Endodermal cell (in vitro differentiated cells): Measurements from ENCODE around the gene CYP4V2. TPM values are rescaled to one million over a fixed set of nuclear protein-coding genes. Genes with fewer than 3 reads are reported as not detected.

Source experiments
- DNase-seq: peaks from one replicate; pipeline ENCODE4 v3.0.0-alpha.2; 2017
- H3K27ac ChIP-seq: 2 replicates; pipeline ENCODE4 v1.5.1; 2013; ENCODE audit warnings: mild to moderate bottlenecking, low read depth, low read length, moderate library complexity
- H3K27me3 ChIP-seq: 2 replicates; pipeline ENCODE4 v1.6.1; 2013; ENCODE audit warnings: mild to moderate bottlenecking, low read length, moderate library complexity; ENCODE audit not compliant: insufficient read depth, control insufficient read depth, poor library complexity, severe bottlenecking
- H3K36me3 ChIP-seq: 2 replicates; pipeline ENCODE4 v1.7.0; 2013; ENCODE audit warnings: mild to moderate bottlenecking, low read length, moderate library complexity; ENCODE audit not compliant: control insufficient read depth, insufficient read depth
- H3K4me1 ChIP-seq: one replicate; pipeline ENCODE4 v1.7.0; 2013; ENCODE audit warnings: low read length; ENCODE audit not compliant: control insufficient read depth, insufficient read depth
- H3K4me3 ChIP-seq: 2 replicates; pipeline ENCODE4 v1.5.1; 2013; ENCODE audit warnings: mild to moderate bottlenecking, low read length, moderate library complexity
- H3K9ac ChIP-seq: 2 replicates; pipeline ENCODE4 v1.6.1; 2013; ENCODE audit warnings: mild to moderate bottlenecking, low read length, moderate library complexity; ENCODE audit not compliant: poor library complexity, severe bottlenecking; ENCODE audit errors: extremely low read depth
- H3K9me3 ChIP-seq: 2 replicates; pipeline ENCODE4 v1.6.1; 2013; ENCODE audit warnings: mild to moderate bottlenecking, low read length, moderate library complexity; ENCODE audit not compliant: control insufficient read depth
- H3K27ac Mint-ChIP-seq: 2 replicates; pipeline ENCODE4 v1.8.0; 2020; ENCODE audit warnings: mixed read lengths
- H3K27me3 Mint-ChIP-seq: 2 replicates; pipeline ENCODE4 v1.8.0; 2021; ENCODE audit warnings: mild to moderate bottlenecking, mixed read lengths; ENCODE audit not compliant: insufficient read depth
- H3K36me3 Mint-ChIP-seq: 2 replicates; pipeline ENCODE4 v1.8.0; 2020; ENCODE audit warnings: low read depth, mixed read lengths
- H3K4me1 Mint-ChIP-seq: 2 replicates; pipeline ENCODE4 v1.8.0; 2020; ENCODE audit warnings: mixed read lengths
- H3K4me3 Mint-ChIP-seq: 2 replicates; pipeline ENCODE4 v1.8.0; 2020; ENCODE audit warnings: mild to moderate bottlenecking, moderate library complexity, mixed read lengths
- H3K9me3 Mint-ChIP-seq: 2 replicates; pipeline ENCODE4 v1.8.0; 2020; ENCODE audit warnings: mild to moderate bottlenecking, mixed read lengths
- WGBS, 2 experiments: methylation state at CpG; one replicate each; pipeline versions ENCODE4 v1.1.5 to v1.1.7; 2013; ENCODE audit warnings: missing lambda C conversion rate in 2 of 2, mixed read lengths in 1 of 2; ENCODE audit not compliant: insufficient coverage in 1 of 2, insufficient read length in 1 of 2; 5-methylcytosine and 5-hydroxymethylcytosine counted together
- total RNA-seq, 2 donors: library from RNA; stranded (reverse); fragmentation: NEBNext Ultra II Directional in 1 of 2; extraction: Animal tissue kit (Norgen Biotek cat#: 25700) in 1 of 2; gene quantifications; 2 replicates in 1 of 2; 3 replicates in 1 of 2; pipeline ENCODE4 v1.2.1, GENCODE V29; 2021
- TF ChIP-seq, protein P1 (sequence below): fragments of 200-600 bp; sonication (generic); conservative IDR thresholded peaks from 2 replicates; pipeline ENCODE4 v1.5.0; 2021; ENCODE audit warnings: antibody characterized with exemption, mild to moderate bottlenecking

The CYP4V2 gene
- total RNA-seq, 2 donors from 2014 or later: 2.0 to 2.1 TPM

DNA sequence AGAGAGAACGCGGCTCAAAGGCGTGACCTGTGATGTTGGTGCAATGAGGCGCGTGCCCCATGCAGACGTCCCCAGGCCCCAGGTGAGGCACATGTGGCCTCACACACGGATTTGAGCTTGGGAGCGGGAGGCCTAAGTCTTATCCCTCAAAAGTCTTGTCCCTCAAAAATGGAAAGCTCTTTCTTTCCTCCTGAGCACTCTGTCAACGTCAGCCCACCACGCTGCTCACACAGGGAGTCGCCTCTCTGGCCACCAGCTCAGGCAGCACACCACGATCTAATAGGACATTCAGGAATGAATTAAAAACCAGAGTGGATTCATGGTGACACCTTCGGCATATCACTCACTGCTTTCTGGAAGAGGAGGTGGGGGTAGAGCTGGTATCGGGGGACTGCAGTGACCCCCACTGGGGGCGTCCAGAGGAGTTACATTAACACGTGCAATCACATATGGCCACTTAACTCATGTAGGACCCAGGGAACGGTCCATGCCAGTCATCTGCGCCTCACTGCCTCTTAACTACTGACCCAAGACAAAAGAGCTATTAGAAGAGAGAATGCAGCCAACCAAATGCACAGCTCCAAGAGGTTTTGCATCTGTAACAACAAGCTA, 21.9 kb upstream of the CYP4V2 start:
- Histone ChIP-seq H3K27me3 (no peaks in the 10 kb centered on the region), H3K4me1 (peaks cover 13% of the 10 kb centered on the region), H3K4me3 (no peak overlapping the region), H3K27ac (no peak overlapping the region), H3K9me3 (no peaks in the 10 kb centered on the region), H3K9ac (no peak overlapping the region), H3K36me3 (no peaks in the 10 kb centered on the region)
- TF ChIP-seq, protein P1, sequence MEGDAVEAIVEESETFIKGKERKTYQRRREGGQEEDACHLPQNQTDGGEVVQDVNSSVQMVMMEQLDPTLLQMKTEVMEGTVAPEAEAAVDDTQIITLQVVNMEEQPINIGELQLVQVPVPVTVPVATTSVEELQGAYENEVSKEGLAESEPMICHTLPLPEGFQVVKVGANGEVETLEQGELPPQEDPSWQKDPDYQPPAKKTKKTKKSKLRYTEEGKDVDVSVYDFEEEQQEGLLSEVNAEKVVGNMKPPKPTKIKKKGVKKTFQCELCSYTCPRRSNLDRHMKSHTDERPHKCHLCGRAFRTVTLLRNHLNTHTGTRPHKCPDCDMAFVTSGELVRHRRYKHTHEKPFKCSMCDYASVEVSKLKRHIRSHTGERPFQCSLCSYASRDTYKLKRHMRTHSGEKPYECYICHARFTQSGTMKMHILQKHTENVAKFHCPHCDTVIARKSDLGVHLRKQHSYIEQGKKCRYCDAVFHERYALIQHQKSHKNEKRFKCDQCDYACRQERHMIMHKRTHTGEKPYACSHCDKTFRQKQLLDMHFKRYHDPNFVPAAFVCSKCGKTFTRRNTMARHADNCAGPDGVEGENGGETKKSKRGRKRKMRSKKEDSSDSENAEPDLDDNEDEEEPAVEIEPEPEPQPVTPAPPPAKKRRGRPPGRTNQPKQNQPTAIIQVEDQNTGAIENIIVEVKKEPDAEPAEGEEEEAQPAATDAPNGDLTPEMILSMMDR: no peak
- peaks cover 23% of the 10 kb centered on the region for H3K4me1 Mint-ChIP-seq
- no peaks in the 10 kb centered on the region for H3K36me3 Mint-ChIP-seq
- peak overlapping the region; percentile 48 for H3K27ac Mint-ChIP-seq
- peaks cover 3% of the 10 kb centered on the region for H3K27me3 Mint-ChIP-seq
- 93 to 96% methylated on average over 17 to 18 of the region's 18 CpGs for WGBS, 2 experiments
- H3K9me3 Mint-ChIP-seq: no peaks in the 10 kb centered on the region
- no peak overlapping the region for H3K4me3 Mint-ChIP-seq
- no peak for DNase-seq

DNA sequence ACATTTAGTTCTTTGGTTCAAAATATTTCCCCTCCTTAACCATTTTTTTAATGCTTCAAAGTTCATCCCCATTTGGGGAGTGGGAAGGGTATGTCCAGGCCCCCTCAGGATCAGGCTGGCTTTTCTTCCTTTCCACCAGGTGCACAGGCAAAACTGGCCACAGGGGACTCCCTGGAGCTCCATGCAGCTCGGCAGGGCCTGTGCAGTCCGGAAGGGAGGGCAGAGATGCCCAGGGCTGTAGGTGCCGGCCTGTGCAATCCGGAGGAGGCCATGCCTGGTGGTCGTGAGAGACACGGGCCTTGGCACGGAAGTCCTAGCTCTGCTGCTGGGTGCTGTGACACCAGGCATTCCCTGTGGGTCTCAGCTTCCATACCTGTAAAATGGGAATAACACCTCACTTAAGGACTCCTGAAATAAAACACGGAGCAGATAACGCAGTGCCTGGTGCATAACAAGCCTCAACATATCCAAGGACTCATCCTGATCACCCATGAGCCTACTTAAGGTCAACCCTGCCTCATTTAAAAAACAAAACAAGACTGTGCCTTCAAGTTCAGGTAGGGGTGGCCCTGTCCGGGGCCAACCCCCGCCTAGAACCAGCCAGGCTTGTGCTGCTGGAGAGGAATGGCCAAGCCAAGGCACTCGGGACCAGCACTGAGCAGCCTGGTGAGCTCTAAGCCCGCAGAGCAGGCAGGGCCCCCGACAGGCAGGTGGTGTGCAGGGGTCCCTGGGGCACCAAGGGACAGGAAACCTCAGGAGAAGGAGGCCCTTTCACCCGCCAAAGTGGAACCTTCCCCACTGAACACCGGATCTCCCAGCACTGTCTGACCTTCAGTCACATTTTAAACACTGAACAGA, 21.2 kb upstream of the CYP4V2 start:
- Mint-ChIP-seq H3K9me3 (no peaks in the 10 kb centered on the region), H3K27ac (no peak overlapping the region), H3K4me1 (peaks cover 16% of the 10 kb centered on the region), H3K4me3 (no peak overlapping the region), H3K36me3 (no peaks in the 10 kb centered on the region), H3K27me3 (peaks cover 3% of the 10 kb centered on the region)
- WGBS, 2 experiments: 93 to 94% methylated on average over 13 to 16 of the region's 16 CpGs
- Histone ChIP-seq H3K4me3 (no peak overlapping the region), H3K4me1 (peaks cover 8% of the 10 kb centered on the region), H3K9ac (no peak overlapping the region), H3K27ac (no peak overlapping the region), H3K27me3 (no peaks in the 10 kb centered on the region), H3K9me3 (no peaks in the 10 kb centered on the region), H3K36me3 (no peaks in the 10 kb centered on the region)
- TF ChIP-seq, protein P1: peak; percentile 57
- DNase-seq: no peak

DNA sequence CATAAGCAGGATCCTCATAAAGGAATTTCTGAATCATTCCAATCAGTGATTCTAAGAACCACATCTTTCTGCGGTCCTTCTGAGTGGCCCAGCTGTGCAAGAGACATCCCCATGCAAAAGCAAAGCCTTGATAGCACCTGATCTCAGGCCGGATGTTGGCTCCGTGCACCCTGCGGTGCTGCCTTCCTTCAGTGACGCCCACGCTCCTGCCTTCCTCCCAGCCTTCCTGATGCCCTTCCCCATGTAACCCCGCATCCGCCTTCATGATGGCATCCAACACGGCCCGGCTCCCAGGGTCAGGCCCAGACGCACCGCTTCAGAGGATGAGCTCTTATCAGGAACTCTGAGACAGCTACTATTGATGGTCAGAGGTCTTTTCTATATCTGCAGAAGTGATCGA, 20.4 kb upstream of the CYP4V2 start:
- no peaks in the 10 kb centered on the region for H3K36me3 Mint-ChIP-seq
- TF ChIP-seq, protein P1: no peak
- Histone ChIP-seq H3K9ac (no peak overlapping the region), H3K27me3 (no peaks in the 10 kb centered on the region), H3K9me3 (no peaks in the 10 kb centered on the region), H3K4me3 (no peak overlapping the region), H3K36me3 (no peaks in the 10 kb centered on the region), H3K4me1 (peaks cover 4% of the 10 kb centered on the region), H3K27ac (no peak overlapping the region)
- peaks cover 8% of the 10 kb centered on the region for H3K4me1 Mint-ChIP-seq
- DNase-seq: no peak
- WGBS, 2 experiments: 87 to 89% methylated on average over 12 to 13 of the region's 13 CpGs
- H3K27ac Mint-ChIP-seq: no peak overlapping the region
- peaks cover 2% of the 10 kb centered on the region for H3K27me3 Mint-ChIP-seq
- H3K9me3 Mint-ChIP-seq: no peaks in the 10 kb centered on the region
- H3K4me3 Mint-ChIP-seq: no peak overlapping the region
